Hematopoietic multipotent progenitor cell (in vitro differentiated cells): ENCODE data around the gene NOS1AP. TPM values are rescaled to one million over a fixed set of nuclear protein-coding genes. Genes with fewer than 3 reads are reported as not detected.

Experiments used
- DNase-seq, 3 donors: peaks; one replicate each; pipeline ENCODE4 v3.0.0-alpha.2; 2011 to 2015; ENCODE audit warnings: low read depth in 2 of 3, low spot score in 2 of 3
- total RNA-seq: library from RNA; depleted of rRNA; stranded (reverse); fragments of >200 nt; gene quantifications from one replicate; pipeline ENCODE4 v1.2.3, GENCODE V29; 2012

NOS1AP gene
- total RNA-seq, 1 donor: under 0.01 TPM

DNA sequence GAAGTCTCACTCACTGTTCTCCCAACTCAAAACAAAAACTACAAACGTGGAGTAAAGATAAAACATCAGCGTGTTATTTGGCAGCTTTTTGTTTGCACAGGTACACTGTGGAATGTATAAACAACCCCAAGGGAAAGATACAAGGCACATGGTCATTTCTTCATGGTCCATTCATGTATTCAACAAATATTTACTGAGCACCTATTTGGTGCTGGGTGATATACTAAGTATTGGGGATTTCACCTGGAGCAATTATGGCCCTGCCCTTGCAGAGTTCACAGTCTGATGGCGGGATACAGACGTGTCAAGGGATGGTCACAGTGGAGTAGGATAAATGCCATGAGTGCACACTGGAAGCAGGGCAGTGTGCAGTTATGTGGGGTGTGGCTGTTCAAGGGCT is 171.1 kb downstream of the NOS1AP start:
- no peak for DNase-seq

GRCh38 chr1:162242804-162243203 is 173.3 kb downstream of the NOS1AP start:
- no peak for DNase-seq

DNA sequence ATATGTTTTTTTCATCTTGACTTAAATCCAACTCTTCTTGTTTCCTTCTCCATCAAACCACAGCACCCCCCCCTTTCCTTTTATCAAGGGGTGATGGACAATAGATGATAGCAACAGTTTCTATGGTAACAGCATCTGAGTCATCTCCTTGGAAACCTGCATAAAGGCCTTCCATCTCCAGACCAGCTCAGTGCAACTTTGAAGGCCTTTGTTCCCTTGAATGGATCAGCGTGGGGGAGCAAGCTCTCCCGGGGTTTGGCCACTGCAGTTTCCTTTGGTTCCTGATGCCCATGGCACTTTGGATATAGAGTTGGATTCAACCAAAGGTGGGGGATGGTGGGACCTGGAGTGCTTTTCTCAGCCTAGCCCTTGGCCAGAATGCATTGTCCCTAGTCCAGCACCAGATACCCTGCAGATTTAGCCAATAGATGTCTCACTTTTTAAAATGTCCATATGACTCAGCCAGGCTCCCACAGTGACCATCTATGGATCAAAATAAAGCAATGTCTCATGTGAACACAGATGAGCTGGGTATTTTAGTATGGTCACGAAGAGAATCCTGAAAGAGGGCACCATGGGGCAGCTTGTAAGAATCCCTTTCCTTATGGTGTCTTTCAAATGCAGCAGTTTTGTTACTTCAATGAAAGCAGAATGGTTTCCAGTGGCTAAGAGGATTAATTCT is 179.5 kb downstream of the NOS1AP start:
- no peak for DNase-seq

DNA sequence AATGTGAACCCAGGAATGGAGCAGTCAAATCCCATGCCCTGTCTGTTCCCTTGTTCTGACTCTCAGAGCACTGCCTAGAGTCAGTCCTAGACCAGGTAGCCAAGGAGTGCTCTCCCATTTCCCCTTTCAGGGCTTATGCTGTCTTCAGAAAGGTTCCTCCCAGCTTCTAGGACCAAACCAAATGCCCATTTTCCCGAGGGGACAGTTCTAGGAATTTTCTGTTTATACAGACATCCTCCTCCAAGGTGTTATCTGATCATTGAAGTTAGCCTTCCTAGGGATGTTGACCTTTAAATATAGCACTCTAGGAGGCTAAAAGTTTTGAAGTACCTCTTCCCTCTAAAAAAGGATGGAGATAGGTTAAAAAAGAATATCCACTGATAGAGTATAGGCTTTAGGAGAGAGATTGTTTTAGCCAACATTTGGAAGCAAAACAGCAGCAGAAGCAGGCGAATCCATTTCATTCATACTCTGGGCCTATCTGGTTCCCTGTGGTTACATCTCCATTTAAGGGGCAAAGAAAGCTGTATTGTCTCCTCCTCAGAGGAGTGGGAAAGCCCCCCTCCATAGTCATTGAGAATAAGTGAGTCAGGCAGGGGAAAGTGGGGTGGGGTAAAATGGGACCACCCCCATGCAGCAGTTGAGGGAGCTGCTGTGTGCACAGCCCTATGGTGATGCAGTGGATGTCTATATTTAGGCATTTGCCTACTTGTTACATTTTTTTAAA is 180.7 kb downstream of the NOS1AP start:
- no peak for DNase-seq

GRCh38 chr1:162251102-162251501 is 181.6 kb downstream of the NOS1AP start:
- no peak for DNase-seq

DNA sequence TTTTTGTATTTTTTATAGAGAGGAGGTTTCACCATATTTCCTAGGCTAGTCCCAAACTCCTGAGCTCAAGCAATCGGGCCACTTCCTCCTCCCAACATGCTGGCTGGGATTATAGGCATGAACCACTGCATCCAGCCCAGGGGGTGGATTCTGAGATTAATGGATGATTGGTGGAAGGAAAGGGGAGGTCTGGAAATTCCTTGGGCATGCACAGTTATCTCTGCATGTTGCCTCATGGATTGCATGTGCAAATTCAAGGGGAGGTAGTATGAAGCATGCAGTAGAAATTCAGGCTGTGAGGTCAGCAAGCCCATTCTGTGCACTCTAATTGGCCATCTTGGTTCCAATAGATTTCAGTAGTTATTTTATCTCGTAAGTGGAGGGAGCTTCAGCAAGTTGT is 182.7 kb downstream of the NOS1AP start:
- DNase-seq: no peak

- no peak for DNase-seq
Measured at GRCh38 chr1:162253790-162254189, 184.3 kb downstream of the NOS1AP start.

DNA sequence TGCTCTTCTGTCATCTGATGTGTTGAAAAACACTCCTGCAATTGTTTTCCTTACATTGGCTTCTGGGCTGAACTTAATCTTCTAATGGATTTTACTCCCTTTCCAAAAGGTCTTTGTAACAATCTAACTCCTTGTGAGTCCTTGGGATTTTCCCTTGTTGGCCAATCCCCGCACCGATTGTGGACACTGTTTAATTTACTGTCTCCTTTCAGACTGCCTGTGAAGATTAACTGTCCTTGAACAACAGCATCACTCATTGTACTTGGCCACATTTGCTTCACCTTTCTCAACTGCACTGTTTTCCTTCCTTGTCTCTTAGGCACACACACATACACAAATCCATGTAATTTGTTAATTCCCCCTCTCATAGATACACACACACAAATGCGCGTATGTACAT is 186.8 kb downstream of the NOS1AP start:
- DNase-seq: no peak

GRCh38 chr1:162258394-162258793 is 188.9 kb downstream of the NOS1AP start:
- no peak for DNase-seq

DNA sequence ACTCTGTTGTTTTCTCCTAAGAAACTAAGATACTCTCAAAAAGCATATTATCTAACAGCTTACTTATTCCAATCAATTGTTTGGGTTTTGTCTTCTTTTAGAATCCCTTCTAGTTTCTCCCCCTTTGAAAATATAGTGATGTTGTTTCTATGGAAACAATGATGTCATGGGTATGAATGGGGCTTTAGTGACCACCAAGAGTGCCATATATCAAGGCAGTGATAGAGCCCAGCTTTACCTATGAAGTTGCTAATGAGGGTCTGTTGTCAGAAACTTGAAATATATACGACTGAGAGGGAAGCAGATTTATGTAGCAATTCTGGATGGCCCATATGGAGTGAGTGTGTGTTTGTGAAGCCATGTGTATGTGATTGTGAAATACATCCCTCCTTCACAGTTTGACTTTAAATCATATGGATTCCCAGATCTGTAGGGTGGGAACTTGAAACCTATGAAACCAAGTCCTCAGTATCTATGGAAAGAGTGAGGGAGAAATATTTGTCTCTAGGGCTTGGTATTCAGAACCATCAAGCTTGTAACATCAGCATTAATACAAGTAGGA is 190.5 kb downstream of the NOS1AP start:
- no peak for DNase-seq

DNA sequence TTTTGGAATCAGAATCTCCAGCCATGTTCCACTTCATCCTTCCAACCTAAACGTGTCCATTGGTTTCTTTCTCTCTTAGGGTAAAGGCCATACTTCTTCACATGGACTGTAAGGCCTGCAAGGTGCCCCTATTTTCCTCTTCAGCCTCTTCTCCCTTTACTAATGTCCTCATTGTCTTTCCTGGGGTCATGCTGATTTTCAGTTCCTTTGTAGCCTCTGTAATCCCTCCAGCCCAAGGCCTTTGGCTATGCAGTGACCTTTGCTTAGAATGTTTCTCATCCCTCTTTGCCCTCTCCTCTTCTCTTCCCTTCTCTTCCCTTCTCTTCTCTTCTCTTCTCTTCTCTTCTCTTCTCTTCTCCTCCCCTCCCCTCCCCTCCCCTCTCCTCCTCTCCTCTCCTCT is 194.6 kb downstream of the NOS1AP start:
- no peak for DNase-seq

DNA sequence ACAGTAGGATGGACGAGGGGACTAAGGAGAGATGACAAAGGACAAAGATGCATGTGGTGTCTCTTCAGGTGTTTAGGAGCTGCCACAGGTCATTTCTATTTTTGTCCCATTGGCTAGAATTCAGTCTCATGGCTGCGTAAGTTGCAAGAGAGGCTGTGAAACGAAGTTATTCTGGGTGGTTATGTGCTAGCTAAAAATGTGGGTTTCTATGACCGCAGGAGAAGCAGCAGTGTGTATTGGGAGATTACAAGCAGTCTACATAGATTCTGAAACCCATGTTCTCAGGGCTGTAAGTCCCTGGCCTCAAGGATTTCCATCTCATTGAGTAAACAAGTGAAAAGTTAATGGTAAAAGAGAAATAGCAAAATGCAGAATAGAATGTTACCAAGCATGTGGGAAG is 196.5 kb downstream of the NOS1AP start:
- no peak for DNase-seq

DNA sequence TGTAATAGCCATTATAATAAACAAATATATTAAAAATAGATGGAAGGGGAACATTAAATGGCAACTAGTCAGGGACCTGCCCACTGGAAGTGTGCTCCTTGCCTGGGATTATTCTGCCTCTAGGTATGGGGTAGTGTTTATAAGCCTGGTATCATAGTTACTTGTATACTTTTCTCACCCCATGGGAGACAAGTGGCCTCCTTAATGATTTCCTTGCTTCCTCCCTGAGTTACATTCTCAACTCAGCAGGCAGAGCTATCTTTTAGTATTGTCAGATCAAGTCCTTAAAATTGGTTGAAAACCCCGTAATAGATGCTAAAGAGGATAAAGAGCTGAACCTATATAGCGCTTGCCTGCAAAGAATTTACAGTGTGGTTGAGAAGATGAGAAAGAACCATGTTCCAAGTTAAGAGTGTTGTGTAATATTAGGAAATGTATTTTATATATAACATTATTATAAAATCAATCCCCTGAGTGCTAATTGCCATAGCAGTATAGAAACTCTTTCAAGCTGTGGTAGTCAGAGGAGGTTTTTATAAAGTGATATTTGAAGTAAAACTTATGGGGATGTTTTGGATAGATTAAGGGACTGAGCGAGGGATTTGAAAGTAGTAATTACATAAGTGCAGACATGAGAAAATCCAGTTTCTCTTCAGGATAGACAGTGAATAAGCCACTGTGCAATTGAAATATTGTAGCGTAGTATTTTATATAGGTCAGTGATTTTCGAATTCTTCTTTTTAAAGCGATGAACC is 200.7 kb downstream of the NOS1AP start:
- no peak for DNase-seq

DNA sequence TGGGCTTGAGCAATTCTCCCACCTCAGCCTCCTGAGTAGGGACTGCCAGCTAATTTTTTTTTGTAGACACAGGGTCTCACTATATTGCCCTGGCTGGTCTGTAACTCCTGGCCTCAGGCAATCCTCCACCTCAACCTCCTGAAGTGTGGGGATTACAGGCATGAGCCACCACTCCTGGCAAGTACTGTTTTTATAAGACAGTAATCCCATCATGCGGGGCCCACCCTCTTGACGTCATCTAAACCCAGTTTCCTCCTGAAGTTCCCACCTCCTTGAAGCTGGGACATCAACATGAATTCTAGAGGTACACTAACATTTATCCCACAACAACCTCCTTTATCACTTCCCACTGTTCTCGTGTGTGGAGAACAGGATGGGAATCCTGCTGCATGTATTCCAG is 202.5 kb downstream of the NOS1AP start:
- DNase-seq: no peak

DNA sequence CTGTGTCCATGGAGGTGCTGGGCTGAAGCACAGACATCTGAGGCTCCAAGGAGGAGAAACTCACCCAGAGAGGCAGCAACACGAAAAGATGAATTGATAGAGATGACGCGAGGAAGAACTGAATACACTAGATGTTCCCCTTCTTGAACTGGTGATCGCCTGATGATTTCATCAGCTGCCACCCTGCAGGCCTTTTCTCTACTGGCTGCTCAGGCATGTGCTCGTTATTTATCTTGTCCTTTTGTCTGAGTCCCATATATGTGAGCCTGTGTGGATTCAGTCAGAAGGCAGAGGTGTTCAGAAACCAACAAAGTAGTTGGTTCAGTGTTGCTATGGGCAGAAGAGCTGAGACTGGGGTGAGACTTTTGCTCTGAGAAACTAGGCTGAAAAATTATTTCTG is 202.9 kb downstream of the NOS1AP start:
- DNase-seq: no peak

GRCh38 chr1:162275622-162276175 is 206.2 kb downstream of the NOS1AP start:
- DNase-seq: no peak

- DNase-seq: peak in 2 of 3 donors; percentile 12 to 38
Measured at GRCh38 chr1:162276493-162276892, 207.0 kb downstream of the NOS1AP start.

- DNase-seq: no peak
Measured at GRCh38 chr1:162279136-162279498, 209.6 kb downstream of the NOS1AP start.

- no peak for DNase-seq
Measured at GRCh38 chr1:162281426-162281825, 211.9 kb downstream of the NOS1AP start.

GRCh38 chr1:162283657-162284056 is 214.2 kb downstream of the NOS1AP start:
- no peak for DNase-seq
